GM06990 (cell line): ENCODE measurements around the gene SLC26A9.

Experiments used
- DNase-seq: peaks from one replicate; pipeline ENCODE4 v3.0.0-alpha.2; 2011; ENCODE audit not compliant: insufficient read length; ENCODE audit errors: extremely low read depth
- H3K27me3 ChIP-seq: replicated peaks from 2 replicates; pipeline ENCODE4 v1.6.0; 2011; ENCODE audit warnings: low read length; ENCODE audit not compliant: control insufficient read depth, insufficient read depth
- H3K36me3 ChIP-seq: 2 replicates; pipeline ENCODE4 v1.5.1; 2011; ENCODE audit warnings: low read length; ENCODE audit not compliant: control insufficient read depth, insufficient read depth
- H3K4me3 ChIP-seq: replicated peaks from 2 replicates; pipeline ENCODE4 v1.5.1; 2011; ENCODE audit warnings: low read depth, mild to moderate bottlenecking, control low read depth, low read length
- TF ChIP-seq, protein P1 (sequence below): IDR thresholded peaks from 2 replicates; pipeline ENCODE4 v1.5.1; 2011; ENCODE audit warnings: low read length, control low read depth, mild to moderate bottlenecking, inconsistent platforms; ENCODE audit not compliant: insufficient read depth, poor library complexity, severe bottlenecking

SLC26A9 gene

GRCh38 chr1:205923651-205924459, 19.4 kb downstream of the SLC26A9 start:
- TF ChIP-seq, protein P1, sequence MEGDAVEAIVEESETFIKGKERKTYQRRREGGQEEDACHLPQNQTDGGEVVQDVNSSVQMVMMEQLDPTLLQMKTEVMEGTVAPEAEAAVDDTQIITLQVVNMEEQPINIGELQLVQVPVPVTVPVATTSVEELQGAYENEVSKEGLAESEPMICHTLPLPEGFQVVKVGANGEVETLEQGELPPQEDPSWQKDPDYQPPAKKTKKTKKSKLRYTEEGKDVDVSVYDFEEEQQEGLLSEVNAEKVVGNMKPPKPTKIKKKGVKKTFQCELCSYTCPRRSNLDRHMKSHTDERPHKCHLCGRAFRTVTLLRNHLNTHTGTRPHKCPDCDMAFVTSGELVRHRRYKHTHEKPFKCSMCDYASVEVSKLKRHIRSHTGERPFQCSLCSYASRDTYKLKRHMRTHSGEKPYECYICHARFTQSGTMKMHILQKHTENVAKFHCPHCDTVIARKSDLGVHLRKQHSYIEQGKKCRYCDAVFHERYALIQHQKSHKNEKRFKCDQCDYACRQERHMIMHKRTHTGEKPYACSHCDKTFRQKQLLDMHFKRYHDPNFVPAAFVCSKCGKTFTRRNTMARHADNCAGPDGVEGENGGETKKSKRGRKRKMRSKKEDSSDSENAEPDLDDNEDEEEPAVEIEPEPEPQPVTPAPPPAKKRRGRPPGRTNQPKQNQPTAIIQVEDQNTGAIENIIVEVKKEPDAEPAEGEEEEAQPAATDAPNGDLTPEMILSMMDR = no peak
- H3K36me3 ChIP-seq = no peaks in the 10 kb centered on the region
- DNase-seq = no peak
- H3K4me3 ChIP-seq = no peak overlapping the region
- H3K27me3 ChIP-seq = no peaks in the 10 kb centered on the region; the same call in none of the 2 replicates

GRCh38 chr1:205922806-205923205, 20.4 kb downstream of the SLC26A9 start:
- no peak for DNase-seq
- no peaks in the 10 kb centered on the region for H3K36me3 ChIP-seq
- no peak overlapping the region for H3K4me3 ChIP-seq
- H3K27me3 ChIP-seq = no peaks in the 10 kb centered on the region; the same call in none of the 2 replicates
- TF ChIP-seq, protein P1 = no peak

DNA sequence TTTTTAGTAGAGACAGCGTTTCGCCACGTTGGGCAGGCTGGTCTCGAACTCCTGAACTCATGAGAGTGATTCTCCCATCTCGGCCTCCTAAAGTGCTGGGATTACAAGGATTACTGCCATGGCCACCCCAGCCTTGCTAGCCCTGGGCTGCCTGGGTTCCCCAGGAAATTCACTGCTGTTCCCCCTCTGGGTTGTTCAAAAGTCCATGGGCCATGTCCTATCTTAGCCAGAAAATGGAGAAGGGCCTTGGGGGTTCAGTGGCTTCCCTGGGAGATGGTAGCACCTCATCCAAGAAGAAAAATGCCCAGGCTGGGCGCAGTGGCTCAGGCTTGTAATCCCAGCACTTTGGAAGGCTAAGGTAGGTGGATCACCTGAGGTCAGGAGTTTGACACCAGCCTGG, 20.9 kb downstream of the SLC26A9 start:
- TF ChIP-seq, protein P1 = no peak

DNA sequence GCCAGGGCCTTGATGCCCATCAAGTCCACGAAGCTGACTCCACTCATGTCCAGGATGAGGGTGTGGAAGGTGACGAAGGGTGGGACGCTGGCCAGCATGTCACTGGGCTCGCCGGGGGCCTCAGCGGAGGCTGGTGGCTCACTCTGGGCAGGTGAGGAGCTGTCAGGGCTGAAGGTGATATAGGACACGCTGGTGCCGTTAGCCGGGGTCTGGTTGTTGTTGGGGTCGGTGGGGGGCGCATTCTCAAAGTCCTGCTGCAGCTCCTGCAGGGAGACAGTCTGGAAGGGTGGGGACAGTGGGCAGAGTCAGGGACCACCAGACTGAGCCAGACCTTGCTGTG, 21.7 kb downstream of the SLC26A9 start:
- H3K4me3 ChIP-seq = no peak overlapping the region
- H3K27me3 ChIP-seq = no peaks in the 10 kb centered on the region; the same call in none of the 2 replicates
- TF ChIP-seq, protein P1 = no peak
- no peaks in the 10 kb centered on the region for H3K36me3 ChIP-seq
- no peak for DNase-seq

More for the DNA sequence above, 20.9 kb downstream of the SLC26A9 start:
- Histone ChIP-seq H3K4me3 (no peak overlapping the region), H3K27me3 (no peaks in the 10 kb centered on the region; the same call in none of the 2 replicates), H3K36me3 (no peaks in the 10 kb centered on the region)
- DNase-seq = no peak

GRCh38 chr1:205920861-205921569, 22.2 kb downstream of the SLC26A9 start:
- H3K36me3 ChIP-seq = no peaks in the 10 kb centered on the region
- DNase-seq = no peak
- TF ChIP-seq, protein P1 = no peak
- no peak overlapping the region for H3K4me3 ChIP-seq
- H3K27me3 ChIP-seq = no peaks in the 10 kb centered on the region; the same call in none of the 2 replicates
